OCI-LY3 (cell line): Measurements from ENCODE around the gene MYOD1.

Experiments used
- H2AFZ ChIP-seq: fragments of 200-600, 300-600 bp; shearing (Covaris generic); 2 replicates; pipeline ENCODE4 v1.6.0; 2014; ENCODE audit warnings: antibody characterized with exemption, low read depth, low read length
- H3K27ac ChIP-seq: fragments of 200-600, 300-600 bp; sonication (generic); 2 replicates; pipeline ENCODE4 v1.5.1; 2014; ENCODE audit warnings: mild to moderate bottlenecking, low read length, moderate library complexity, mixed read lengths
- H3K27me3 ChIP-seq: fragments of 200-600, 300-600 bp; sonication (generic); 2 replicates; pipeline ENCODE4 v1.6.1; 2014; ENCODE audit warnings: low read depth, low read length, mixed read lengths
- H3K36me3 ChIP-seq: fragments of 200-600, 300-600 bp; sonication (generic); replicated peaks from 2 replicates; pipeline ENCODE3; 2014; ENCODE audit warnings: low read depth, low read length, mixed read lengths
- H3K4me1 ChIP-seq: fragments of 300-600, 200-600 bp; sonication (generic); 2 replicates; pipeline ENCODE4 v1.6.1; 2014; ENCODE audit warnings: low read length, mixed read lengths
- H3K4me2 ChIP-seq: fragments of 200-600, 300-600 bp; sonication (generic); 2 replicates; pipeline ENCODE4 v1.6.1; 2014; ENCODE audit warnings: low read length, mixed read lengths
- H3K4me3 ChIP-seq: fragments of 300-600, 200-600 bp; sonication (generic); 2 replicates; pipeline ENCODE4 v1.5.1; 2014; ENCODE audit warnings: antibody characterized with exemption, mild to moderate bottlenecking, low read length, moderate library complexity
- H3K79me2 ChIP-seq: fragments of 300-600, 200-600 bp; shearing (Covaris generic); 2 replicates; pipeline ENCODE4 v1.6.1; 2014; ENCODE audit warnings: mild to moderate bottlenecking, low read length, mixed read lengths
- H3K9ac ChIP-seq: fragments of 300-600, 200-600 bp; shearing (Covaris generic); 2 replicates; pipeline ENCODE4 v1.6.0; 2014; ENCODE audit warnings: mild to moderate bottlenecking, low read length, moderate library complexity
- H3K9me3 ChIP-seq: fragments of 200-600, 300-600 bp; shearing (Covaris generic); 2 replicates; pipeline ENCODE4 v1.6.1; 2014; ENCODE audit warnings: low read length, mixed read lengths; ENCODE audit not compliant: insufficient read depth
- H4K20me1 ChIP-seq: fragments of 200-600, 300-600 bp; sonication (generic); 2 replicates; pipeline ENCODE4 v1.6.1; 2016; ENCODE audit warnings: low read length, mixed read lengths; ENCODE audit not compliant: insufficient read depth
- CTCF ChIP-seq: fragments of 200-600, 300-600 bp; sonication (generic); IDR thresholded peaks from 2 replicates; pipeline ENCODE4 v1.5.1; 2014; ENCODE audit warnings: antibody characterized with exemption, low read length, low read depth
- EZH2phosphoT487 ChIP-seq: fragments of 200-600 bp; shearing (Covaris generic); IDR thresholded peaks from 2 replicates; pipeline ENCODE4 v1.6.1; 2018; ENCODE audit warnings: antibody characterized with exemption, mixed run types, low read depth

The MYOD1 gene

DNA sequence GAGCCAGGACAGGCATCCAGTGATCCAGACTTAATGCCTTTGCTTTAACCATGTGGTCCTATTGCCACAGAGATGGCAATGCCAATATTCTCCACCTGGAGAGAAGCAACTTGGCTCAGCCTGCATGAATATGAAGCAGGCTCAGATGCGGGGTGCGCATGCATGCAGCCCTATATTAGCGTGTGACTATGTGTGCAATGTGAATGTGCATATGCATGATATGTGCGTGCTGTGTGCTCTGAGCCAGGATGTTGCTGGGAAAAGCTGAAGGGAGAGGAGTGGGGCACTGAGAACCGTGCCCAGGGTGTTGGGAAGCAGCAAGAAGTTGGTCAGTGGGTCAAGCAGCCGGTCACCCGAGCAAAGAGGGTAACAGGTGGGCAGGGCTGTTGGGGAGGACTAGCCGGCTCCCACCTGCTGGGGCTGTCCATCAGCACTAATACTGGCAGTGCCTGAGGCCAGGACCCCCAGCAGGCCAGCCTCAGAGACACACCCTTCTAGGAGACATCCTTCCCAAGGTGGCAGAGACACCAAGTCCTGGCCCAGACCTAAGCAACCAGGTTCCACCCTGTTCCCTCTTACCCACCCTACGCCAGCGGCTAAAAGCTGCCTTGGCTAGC, 24.8 kb upstream of the MYOD1 start:
- Histone ChIP-seq H2AFZ (no peak overlapping the region), H4K20me1 (no peaks in the 10 kb centered on the region), H3K36me3 (no peaks in the 10 kb centered on the region), H3K9me3 (no peaks in the 10 kb centered on the region), H3K27ac (no peak overlapping the region), H3K79me2 (no peaks in the 10 kb centered on the region), H3K4me2 (no peak overlapping the region), H3K9ac (no peak overlapping the region), H3K4me1 (peaks cover 14% of the 10 kb centered on the region), H3K4me3 (no peak overlapping the region), H3K27me3 (peaks cover 30% of the 10 kb centered on the region)
- TF ChIP-seq CTCF: no peak
- TF ChIP-seq EZH2phosphoT487: no peak

GRCh38 chr11:17695454-17696441, 23.6 kb upstream of the MYOD1 start:
- no peak overlapping the region for H3K27ac ChIP-seq
- H3K4me3 ChIP-seq: no peak overlapping the region
- no peaks in the 10 kb centered on the region for H4K20me1 ChIP-seq
- H3K79me2 ChIP-seq: no peaks in the 10 kb centered on the region
- TF ChIP-seq CTCF (no peak), EZH2phosphoT487 (no peak)
- no peak overlapping the region for H3K9ac ChIP-seq
- no peaks in the 10 kb centered on the region for H3K9me3 ChIP-seq
- H3K4me1 ChIP-seq: peaks cover 14% of the 10 kb centered on the region
- H3K27me3 ChIP-seq: peaks cover 19% of the 10 kb centered on the region
- no peaks in the 10 kb centered on the region for H3K36me3 ChIP-seq
- H3K4me2 ChIP-seq: no peak overlapping the region
- no peak overlapping the region for H2AFZ ChIP-seq

DNA sequence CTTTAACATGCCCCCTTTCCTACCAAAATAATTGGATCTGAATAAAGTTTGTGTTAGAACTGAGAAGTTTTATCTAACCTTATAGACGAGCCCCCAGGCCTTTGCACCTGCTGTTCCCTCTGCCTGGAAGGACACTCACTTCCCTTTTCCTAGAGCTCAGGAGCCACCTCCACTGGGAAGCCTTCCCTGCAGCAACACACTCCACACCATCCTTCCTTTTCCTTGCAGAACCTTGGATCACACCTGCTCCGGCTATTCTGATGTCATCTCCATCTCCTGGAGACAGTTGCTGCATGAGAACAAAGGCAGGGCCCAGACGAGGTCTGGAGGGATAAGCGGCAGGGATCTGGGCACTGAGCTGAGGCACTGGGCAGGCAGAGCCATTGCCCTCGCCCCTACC, 22.6 kb upstream of the MYOD1 start:
- Histone ChIP-seq H2AFZ (no peak overlapping the region), H3K4me1 (peaks cover 14% of the 10 kb centered on the region), H3K4me2 (no peak overlapping the region), H3K79me2 (no peaks in the 10 kb centered on the region), H3K36me3 (no peaks in the 10 kb centered on the region), H3K4me3 (no peak overlapping the region), H3K9me3 (no peaks in the 10 kb centered on the region), H3K27me3 (peaks cover 9% of the 10 kb centered on the region), H4K20me1 (no peaks in the 10 kb centered on the region), H3K27ac (no peak overlapping the region), H3K9ac (no peak overlapping the region)
- no peak for TF ChIP-seq CTCF
- no peak for TF ChIP-seq EZH2phosphoT487

DNA sequence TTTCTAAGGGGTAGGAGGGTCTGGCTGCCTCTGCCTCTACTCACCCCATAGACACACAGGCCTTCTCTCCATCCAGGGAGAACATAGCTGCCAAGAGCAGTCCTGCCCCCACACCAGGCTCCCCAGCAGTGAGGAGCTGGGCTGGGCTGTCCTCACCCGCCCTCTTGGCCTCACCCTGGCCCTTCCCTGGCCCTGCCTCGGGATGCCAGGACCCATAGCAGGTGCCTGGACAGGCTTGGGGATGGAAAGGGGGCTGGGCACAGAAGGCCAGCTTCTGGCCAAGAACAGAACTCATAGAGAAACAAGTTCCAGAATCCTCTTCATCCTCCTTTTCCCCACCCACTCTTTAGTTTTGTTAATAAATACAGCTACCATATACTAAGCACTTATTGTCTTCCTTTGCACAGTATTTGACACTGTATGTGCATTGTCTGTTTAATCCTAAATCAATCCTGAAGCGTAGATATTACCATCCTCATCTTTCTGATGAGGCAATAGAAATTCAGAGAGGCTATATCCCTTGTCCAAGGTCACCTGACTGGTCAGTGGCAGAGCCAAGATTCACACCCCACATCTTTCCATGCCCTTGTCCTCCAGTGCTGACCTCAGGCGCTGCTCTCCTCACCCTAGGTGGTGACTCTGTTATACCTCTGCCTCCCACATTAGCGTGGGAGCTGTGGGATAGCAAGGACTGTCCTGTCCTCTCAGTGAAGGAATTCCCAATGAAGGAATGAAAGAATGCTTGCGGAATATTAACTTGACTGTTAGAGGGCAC, 22.0 kb upstream of the MYOD1 start:
- H3K4me3 ChIP-seq: no peak overlapping the region
- peaks cover 13% of the 10 kb centered on the region for H3K4me1 ChIP-seq
- H3K27me3 ChIP-seq: peaks cover 3% of the 10 kb centered on the region
- H3K36me3 ChIP-seq: no peaks in the 10 kb centered on the region
- H3K27ac ChIP-seq: no peak overlapping the region
- no peak overlapping the region for H2AFZ ChIP-seq
- no peaks in the 10 kb centered on the region for H3K9me3 ChIP-seq
- no peaks in the 10 kb centered on the region for H4K20me1 ChIP-seq
- H3K79me2 ChIP-seq: no peaks in the 10 kb centered on the region
- no peak overlapping the region for H3K9ac ChIP-seq
- no peak for TF ChIP-seq EZH2phosphoT487
- TF ChIP-seq CTCF: no peak
- H3K4me2 ChIP-seq: no peak overlapping the region
